ENCODE results near the gene ABCA13.

DNA sequence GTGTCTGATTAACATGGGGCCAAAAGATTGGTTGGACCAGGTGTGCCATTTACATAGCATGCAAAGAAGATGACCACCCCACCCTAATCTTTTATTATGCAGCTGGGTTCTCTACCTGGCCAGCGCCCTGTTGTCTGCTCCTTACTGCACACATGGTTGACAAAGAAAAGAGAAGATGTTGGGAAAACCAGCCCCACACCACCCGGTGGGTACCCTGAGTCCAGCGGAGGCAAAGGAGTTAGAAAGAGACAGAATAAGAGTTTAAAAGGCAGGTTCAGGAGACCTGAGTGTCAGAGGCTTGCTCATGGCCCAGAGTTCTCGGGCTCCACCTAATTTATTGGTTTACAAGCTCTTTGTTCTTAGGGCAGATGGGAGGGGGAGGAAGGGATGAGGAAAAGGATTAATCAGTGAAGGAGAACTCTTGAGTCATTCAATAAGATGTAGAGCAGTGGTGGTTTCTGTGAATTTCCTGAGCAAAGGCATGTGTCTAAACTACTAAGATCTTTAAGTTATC, 24.1 kb upstream of the ABCA13 start:
- no peak for TF ChIP-seq POLR2A (IDR thresholded peaks at IDR 0.05; ENCODE audit: low read depth, low read length)
- TF ChIP-seq TAF1 (IDR thresholded peaks at IDR 0.05; ENCODE audit: borderline replicate concordance, low read depth, low read length): no peak

Data from GM12892 (cell line).